ENCODE results near the gene RPS5.

RPS5 gene

DNA sequence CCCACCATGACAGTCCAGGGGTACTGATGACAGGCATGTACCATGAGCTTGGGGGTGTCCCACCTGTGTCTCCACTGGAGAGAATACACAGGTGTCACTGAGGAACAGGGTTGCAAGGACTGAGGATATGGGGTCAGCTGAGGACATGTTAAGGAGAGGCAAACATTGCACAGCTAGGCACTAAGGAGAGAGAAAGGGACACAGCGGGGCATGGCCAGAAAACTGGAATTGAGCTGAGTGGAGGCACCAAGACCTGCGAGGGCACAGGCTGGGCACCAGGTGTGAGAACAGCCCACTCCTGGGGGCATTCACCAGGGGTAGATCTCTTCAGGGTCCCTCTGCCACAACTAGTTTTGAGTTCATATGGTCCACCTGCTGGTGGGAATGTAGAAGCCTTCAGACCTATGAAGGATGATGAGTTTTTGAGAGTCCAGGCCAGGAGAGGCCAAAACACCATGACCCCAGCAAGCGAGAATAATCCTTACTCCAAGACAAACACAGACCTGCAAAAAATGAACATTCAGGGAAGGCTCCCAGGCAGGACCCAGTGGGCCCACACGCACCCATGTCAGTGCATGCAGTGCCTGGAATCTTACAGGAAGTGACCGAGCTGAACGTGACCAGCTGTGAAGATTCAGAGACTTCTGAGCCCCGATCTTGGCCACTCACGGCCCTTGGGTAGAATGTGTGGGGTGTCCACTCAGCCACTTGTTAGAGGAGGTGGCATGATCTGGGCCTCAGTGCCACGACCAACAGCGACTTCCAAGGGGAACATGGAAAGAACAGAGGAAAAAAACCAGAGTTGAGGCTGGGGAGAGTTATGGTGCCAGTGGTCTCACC is 20.0 kb downstream of the RPS5 start:
- peak overlapping the region; percentile 95 for H3K4me2 ChIP-seq (ENCODE audit: low read length)
- no peaks in the 10 kb centered on the region for H4K20me1 ChIP-seq (ENCODE audit: insufficient read depth, low read length)
- peaks cover 6% of the 10 kb centered on the region for H3K36me3 ChIP-seq (replicated peaks; ENCODE audit: low read depth, low read length)
- H3K9me3 ChIP-seq (ENCODE audit: insufficient read depth, low read length): no peaks in the 10 kb centered on the region
- peaks cover 28% of the 10 kb centered on the region for H3K79me2 ChIP-seq (ENCODE audit: low read length)
- H3K4me1 ChIP-seq (ENCODE audit: low read length): peaks cover 18% of the 10 kb centered on the region
- no peaks in the 10 kb centered on the region for H3K27me3 ChIP-seq (ENCODE audit: low read depth, low read length)
- no peak overlapping the region for H2AFZ ChIP-seq (ENCODE audit: low read depth, low read length)
- H3K27ac ChIP-seq (ENCODE audit: low read length): no peak overlapping the region
- no peak for TF ChIP-seq EZH2phosphoT487 (IDR thresholded peaks at IDR 0.05; ENCODE audit: low read depth)
- TF ChIP-seq, protein P1, sequence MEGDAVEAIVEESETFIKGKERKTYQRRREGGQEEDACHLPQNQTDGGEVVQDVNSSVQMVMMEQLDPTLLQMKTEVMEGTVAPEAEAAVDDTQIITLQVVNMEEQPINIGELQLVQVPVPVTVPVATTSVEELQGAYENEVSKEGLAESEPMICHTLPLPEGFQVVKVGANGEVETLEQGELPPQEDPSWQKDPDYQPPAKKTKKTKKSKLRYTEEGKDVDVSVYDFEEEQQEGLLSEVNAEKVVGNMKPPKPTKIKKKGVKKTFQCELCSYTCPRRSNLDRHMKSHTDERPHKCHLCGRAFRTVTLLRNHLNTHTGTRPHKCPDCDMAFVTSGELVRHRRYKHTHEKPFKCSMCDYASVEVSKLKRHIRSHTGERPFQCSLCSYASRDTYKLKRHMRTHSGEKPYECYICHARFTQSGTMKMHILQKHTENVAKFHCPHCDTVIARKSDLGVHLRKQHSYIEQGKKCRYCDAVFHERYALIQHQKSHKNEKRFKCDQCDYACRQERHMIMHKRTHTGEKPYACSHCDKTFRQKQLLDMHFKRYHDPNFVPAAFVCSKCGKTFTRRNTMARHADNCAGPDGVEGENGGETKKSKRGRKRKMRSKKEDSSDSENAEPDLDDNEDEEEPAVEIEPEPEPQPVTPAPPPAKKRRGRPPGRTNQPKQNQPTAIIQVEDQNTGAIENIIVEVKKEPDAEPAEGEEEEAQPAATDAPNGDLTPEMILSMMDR (IDR thresholded peaks at IDR 0.05; ENCODE audit: low read depth, low read length): peak; percentile 41
- H3K9ac ChIP-seq (ENCODE audit: low read length): peak overlapping the region; percentile 94; the same call in 1 of the 2 replicates
- H3K4me3 ChIP-seq (ENCODE audit: low read length): peak overlapping the region; percentile 93

DNA sequence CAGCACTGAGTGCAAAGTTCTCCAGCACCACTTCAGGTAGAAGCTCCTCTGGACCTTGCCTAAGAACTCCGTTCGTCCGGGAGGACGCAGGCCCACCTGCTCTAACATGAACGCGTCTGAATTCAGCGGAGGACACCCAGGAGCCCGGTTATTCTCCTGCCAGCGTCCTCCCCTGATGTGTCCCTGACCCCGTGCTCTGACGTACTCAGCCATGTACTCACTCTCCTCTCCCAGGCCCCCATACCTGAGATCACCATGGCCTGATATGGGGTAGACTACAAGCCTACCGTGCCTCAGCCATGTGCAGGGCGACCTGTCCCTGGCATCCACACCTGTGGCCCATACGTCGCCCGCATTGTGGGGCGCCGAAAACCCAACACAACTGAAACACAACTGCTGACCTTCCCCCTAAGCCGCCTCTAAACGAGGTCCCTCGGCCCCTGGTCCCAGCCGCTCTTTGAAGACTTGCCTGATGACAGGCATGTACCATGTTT is 20.6 kb downstream of the RPS5 start:
- Histone ChIP-seq H4K20me1 (ENCODE audit: insufficient read depth, low read length) (no peaks in the 10 kb centered on the region), H3K79me2 (ENCODE audit: low read length) (peaks cover 26% of the 10 kb centered on the region), H3K36me3 (replicated peaks; ENCODE audit: low read depth, low read length) (peaks cover 6% of the 10 kb centered on the region), H3K4me1 (ENCODE audit: low read length) (peaks cover 15% of the 10 kb centered on the region), H3K27ac (ENCODE audit: low read length) (peak overlapping the region; percentile 66), H2AFZ (ENCODE audit: low read depth, low read length) (peak overlapping the region; percentile 8; the same call in 1 of the 2 replicates), H3K4me2 (ENCODE audit: low read length) (peak overlapping the region; percentile 95), H3K9ac (ENCODE audit: low read length) (peak overlapping the region; percentile 94), H3K9me3 (ENCODE audit: insufficient read depth, low read length) (no peaks in the 10 kb centered on the region), H3K4me3 (ENCODE audit: low read length) (peak overlapping the region; percentile 93), H3K27me3 (ENCODE audit: low read depth, low read length) (no peaks in the 10 kb centered on the region)
- TF ChIP-seq, protein P1 (IDR thresholded peaks at IDR 0.05; ENCODE audit: low read depth, low read length): no peak
- TF ChIP-seq EZH2phosphoT487 (IDR thresholded peaks at IDR 0.05; ENCODE audit: low read depth): no peak

- TF ChIP-seq, protein P1 (IDR thresholded peaks at IDR 0.05; ENCODE audit: low read depth, low read length): peak; percentile 52
- no peak for TF ChIP-seq EZH2phosphoT487 (IDR thresholded peaks at IDR 0.05; ENCODE audit: low read depth)
- Histone ChIP-seq H3K79me2 (ENCODE audit: low read length) (peaks cover 26% of the 10 kb centered on the region), H2AFZ (ENCODE audit: low read depth, low read length) (peak within 1 kb of the TSS; percentile 41), H3K27me3 (ENCODE audit: low read depth, low read length) (no peaks in the 10 kb centered on the region), H3K27ac (ENCODE audit: low read length) (peak within 1 kb of the TSS; percentile 66), H3K4me1 (ENCODE audit: low read length) (peaks cover 15% of the 10 kb centered on the region), H3K9me3 (ENCODE audit: insufficient read depth, low read length) (no peaks in the 10 kb centered on the region), H3K4me2 (ENCODE audit: low read length) (peak within 1 kb of the TSS; percentile 95), H3K36me3 (replicated peaks; ENCODE audit: low read depth, low read length) (no peaks in the 10 kb centered on the region), H4K20me1 (ENCODE audit: insufficient read depth, low read length) (no peaks in the 10 kb centered on the region), H3K9ac (ENCODE audit: low read length) (peak within 1 kb of the TSS; percentile 94), H3K4me3 (ENCODE audit: low read length) (peak within 1 kb of the TSS; percentile 93)
These were observed 21.3 kb downstream of the RPS5 start, which contains the start of gene ZNF584 for GRCh38 chr19:58408152-58409009. TSS of gene ZNF584 (plus strand) at chr19:58408649. CDS start at chr19:58409148, 499 bp downstream.

All from OCI-LY3 (cell line).